Measurements from ENCODE around the gene SRRM3. TPM values are rescaled to one million over a fixed set of nuclear protein-coding genes. Genes with fewer than 3 reads are reported as not detected.
A peak's percentile ranks its signal among the peaks of the same experiment; 100 is the strongest.

Gene SRRM3
- total and polyA plus RNA-seq, 9 of the 15 experiments (the other 6 are each of a cell fraction or from before 2014, with no cell fraction given) = 0.04 to 0.91 (median 0.46) TPM; not detected in 2

DNA sequence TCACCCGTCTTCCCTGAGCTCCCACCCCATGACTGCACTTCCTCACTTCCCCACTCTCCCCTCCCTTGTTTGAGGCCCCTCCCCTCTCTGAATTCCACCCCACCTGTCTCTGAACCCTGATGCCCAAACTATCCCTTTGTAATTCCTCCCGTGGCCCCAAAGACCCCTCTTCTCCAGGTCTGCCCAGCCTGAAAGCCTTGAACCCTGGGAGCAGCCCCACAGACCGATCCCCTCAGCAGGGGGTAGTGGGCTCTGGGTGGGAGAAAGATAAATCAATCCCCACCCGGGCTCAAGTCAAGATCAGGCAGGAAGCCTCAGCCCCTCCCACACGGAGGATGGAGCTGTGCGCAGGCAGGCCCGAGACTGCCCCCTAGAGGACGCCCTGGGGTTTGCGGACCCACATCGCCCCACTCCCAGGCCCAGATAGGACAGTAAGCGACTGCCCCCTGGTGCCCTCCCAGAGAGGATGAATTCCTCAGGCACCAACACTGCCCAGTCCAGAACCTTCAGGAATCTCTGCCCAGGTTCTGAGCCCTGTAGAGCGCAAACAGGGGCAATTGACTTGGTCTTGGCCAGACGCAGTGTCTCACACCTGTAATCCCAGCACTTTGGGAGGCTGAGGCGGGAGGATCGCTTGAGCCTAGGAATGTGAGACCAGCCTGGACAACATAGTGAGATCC, 112.5 kb downstream of the SRRM3 start (continued):
- TF ChIP-seq JUN (IDR thresholded peaks at IDR 0.05; ENCODE audit: borderline replicate concordance, low read depth, low read length) = peak; percentile 79; the same call in 1 of the 2 replicates
- no peak for TF ChIP-seq JUN (CRISPR knock-in tag; IDR thresholded peaks at IDR 0.05; ENCODE audit: borderline replicate concordance)
- TF ChIP-seq SIN3B (IDR thresholded peaks at IDR 0.05; ENCODE audit: low read depth) = 0 out of 2 replicates have a peak, but pooled peaks have one; percentile 24
- TF ChIP-seq GABPB1 (CRISPR knock-in tag; IDR thresholded peaks at IDR 0.05) = peak; percentile 76
- TF ChIP-seq PTTG1 (tag; IDR thresholded peaks at IDR 0.05; ENCODE audit: low read depth) = no peak
- TF ChIP-seq LCOR (CRISPR knock-in tag; IDR thresholded peaks at IDR 0.05) = peak; percentile 93
- TF ChIP-seq, protein P1, sequence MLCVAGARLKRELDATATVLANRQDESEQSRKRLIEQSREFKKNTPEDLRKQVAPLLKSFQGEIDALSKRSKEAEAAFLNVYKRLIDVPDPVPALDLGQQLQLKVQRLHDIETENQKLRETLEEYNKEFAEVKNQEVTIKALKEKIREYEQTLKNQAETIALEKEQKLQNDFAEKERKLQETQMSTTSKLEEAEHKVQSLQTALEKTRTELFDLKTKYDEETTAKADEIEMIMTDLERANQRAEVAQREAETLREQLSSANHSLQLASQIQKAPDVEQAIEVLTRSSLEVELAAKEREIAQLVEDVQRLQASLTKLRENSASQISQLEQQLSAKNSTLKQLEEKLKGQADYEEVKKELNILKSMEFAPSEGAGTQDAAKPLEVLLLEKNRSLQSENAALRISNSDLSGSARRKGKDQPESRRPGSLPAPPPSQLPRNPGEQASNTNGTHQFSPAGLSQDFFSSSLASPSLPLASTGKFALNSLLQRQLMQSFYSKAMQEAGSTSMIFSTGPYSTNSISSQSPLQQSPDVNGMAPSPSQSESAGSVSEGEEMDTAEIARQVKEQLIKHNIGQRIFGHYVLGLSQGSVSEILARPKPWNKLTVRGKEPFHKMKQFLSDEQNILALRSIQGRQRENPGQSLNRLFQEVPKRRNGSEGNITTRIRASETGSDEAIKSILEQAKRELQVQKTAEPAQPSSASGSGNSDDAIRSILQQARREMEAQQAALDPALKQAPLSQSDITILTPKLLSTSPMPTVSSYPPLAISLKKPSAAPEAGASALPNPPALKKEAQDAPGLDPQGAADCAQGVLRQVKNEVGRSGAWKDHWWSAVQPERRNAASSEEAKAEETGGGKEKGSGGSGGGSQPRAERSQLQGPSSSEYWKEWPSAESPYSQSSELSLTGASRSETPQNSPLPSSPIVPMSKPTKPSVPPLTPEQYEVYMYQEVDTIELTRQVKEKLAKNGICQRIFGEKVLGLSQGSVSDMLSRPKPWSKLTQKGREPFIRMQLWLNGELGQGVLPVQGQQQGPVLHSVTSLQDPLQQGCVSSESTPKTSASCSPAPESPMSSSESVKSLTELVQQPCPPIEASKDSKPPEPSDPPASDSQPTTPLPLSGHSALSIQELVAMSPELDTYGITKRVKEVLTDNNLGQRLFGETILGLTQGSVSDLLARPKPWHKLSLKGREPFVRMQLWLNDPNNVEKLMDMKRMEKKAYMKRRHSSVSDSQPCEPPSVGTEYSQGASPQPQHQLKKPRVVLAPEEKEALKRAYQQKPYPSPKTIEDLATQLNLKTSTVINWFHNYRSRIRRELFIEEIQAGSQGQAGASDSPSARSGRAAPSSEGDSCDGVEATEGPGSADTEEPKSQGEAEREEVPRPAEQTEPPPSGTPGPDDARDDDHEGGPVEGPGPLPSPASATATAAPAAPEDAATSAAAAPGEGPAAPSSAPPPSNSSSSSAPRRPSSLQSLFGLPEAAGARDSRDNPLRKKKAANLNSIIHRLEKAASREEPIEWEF (CRISPR knock-in tag; IDR thresholded peaks at IDR 0.05) = no peak
- TF ChIP-seq SRSF1 (IDR thresholded peaks at IDR 0.05; ENCODE audit: low read depth, low read length) = no peak
- TF ChIP-seq, protein P2, sequence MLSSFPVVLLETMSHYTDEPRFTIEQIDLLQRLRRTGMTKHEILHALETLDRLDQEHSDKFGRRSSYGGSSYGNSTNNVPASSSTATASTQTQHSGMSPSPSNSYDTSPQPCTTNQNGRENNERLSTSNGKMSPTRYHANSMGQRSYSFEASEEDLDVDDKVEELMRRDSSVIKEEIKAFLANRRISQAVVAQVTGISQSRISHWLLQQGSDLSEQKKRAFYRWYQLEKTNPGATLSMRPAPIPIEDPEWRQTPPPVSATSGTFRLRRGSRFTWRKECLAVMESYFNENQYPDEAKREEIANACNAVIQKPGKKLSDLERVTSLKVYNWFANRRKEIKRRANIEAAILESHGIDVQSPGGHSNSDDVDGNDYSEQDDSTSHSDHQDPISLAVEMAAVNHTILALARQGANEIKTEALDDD (IDR thresholded peaks at IDR 0.05) = no peak
- no peak for TF ChIP-seq PCBP2 (IDR thresholded peaks at IDR 0.05; ENCODE audit: low read depth, low read length, poor library complexity, severe bottlenecking)
- peak; percentile 61; the same call in 1 of the 2 replicates for TF ChIP-seq E2F1 (CRISPR knock-in tag; IDR thresholded peaks at IDR 0.05)
- TF ChIP-seq CHCHD3 (CRISPR knock-in tag; IDR thresholded peaks at IDR 0.05) = no peak
- TF ChIP-seq PYGO2 (tag; IDR thresholded peaks at IDR 0.05) = no peak
- TF ChIP-seq, protein P3, sequence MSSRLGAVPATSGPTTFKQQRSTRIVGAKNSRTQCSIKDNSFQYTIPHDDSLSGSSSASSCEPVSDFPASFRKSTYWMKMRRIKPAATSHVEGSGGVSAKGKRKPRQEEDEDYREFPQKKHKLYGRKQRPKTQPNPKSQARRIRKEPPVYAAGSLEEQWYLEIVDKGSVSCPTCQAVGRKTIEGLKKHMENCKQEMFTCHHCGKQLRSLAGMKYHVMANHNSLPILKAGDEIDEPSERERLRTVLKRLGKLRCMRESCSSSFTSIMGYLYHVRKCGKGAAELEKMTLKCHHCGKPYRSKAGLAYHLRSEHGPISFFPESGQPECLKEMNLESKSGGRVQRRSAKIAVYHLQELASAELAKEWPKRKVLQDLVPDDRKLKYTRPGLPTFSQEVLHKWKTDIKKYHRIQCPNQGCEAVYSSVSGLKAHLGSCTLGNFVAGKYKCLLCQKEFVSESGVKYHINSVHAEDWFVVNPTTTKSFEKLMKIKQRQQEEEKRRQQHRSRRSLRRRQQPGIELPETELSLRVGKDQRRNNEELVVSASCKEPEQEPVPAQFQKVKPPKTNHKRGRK (tag; IDR thresholded peaks at IDR 0.05) = no peak
- peak; percentile 70; the same call in 1 of the 2 replicates for TF ChIP-seq TOE1 (IDR thresholded peaks at IDR 0.05; ENCODE audit: borderline replicate concordance)
- TF ChIP-seq TOE1 (CRISPR knock-in tag; IDR thresholded peaks at IDR 0.05; ENCODE audit: borderline replicate concordance, low read depth) = no peak
- TF ChIP-seq NR4A1 (CRISPR knock-in tag; IDR thresholded peaks at IDR 0.05) = no peak
- TF ChIP-seq NR4A1 (tag; IDR thresholded peaks at IDR 0.05) = no peak
- peak; percentile 100 for TF ChIP-seq ARID2 (IDR thresholded peaks at IDR 0.05)

Measured in K562 (cell line).